ENCODE results near the gene GABRB1.

Gene GABRB1

GRCh38 chr4:47367761-47368160, 336.4 kb downstream of the GABRB1 start:
- TF ChIP-seq CTCF (IDR thresholded peaks at IDR 0.05), result no peak
- no peaks in the 10 kb centered on the region for H3K4me1 ChIP-seq
- no peak overlapping the region for H3K4me2 ChIP-seq (ENCODE audit: low read length)
- no peaks in the 10 kb centered on the region for H3K79me2 ChIP-seq
- no peaks in the 10 kb centered on the region for H3K27me3 ChIP-seq (ENCODE audit: control insufficient read depth, insufficient read depth, low read length)
- H3K27ac ChIP-seq, result no peak overlapping the region
- H3K9ac ChIP-seq, result no peak overlapping the region
- no peak overlapping the region for H2AFZ ChIP-seq
- no peaks in the 10 kb centered on the region for H3K9me3 ChIP-seq (ENCODE audit: control insufficient read depth, low read length)
- no peaks in the 10 kb centered on the region for H3K36me3 ChIP-seq (ENCODE audit: control insufficient read depth, insufficient read depth, low read length)
- no peak overlapping the region for H3K4me3 ChIP-seq (ENCODE audit: low read depth, low read length)

DNA sequence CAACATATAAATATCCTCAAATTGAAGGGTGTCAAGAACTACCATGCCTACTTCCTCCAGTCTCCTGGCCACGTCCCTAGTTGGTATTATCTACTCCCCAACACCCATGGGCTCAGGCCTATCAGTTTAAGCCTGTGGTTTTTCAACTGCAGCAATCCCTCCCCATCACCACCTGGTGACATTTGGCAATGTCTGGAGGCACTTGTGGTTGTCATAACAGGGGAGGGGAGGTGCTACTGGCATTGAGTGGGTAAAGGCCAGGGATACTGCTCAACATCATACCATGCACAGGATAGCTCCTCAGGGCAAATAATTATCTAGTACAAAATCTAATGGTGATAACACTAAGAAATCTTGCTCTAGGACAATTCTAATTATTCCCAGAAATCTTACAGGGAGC, 336.8 kb downstream of the GABRB1 start:
- Histone ChIP-seq H3K4me1 (no peaks in the 10 kb centered on the region), H3K9ac (no peak overlapping the region), H3K27me3 (ENCODE audit: control insufficient read depth, insufficient read depth, low read length) (no peaks in the 10 kb centered on the region), H3K4me3 (ENCODE audit: low read depth, low read length) (no peak overlapping the region), H3K9me3 (ENCODE audit: control insufficient read depth, low read length) (no peaks in the 10 kb centered on the region), H3K4me2 (ENCODE audit: low read length) (no peak overlapping the region), H3K36me3 (ENCODE audit: control insufficient read depth, insufficient read depth, low read length) (no peaks in the 10 kb centered on the region), H2AFZ (no peak overlapping the region), H3K27ac (no peak overlapping the region), H3K79me2 (no peaks in the 10 kb centered on the region)
- TF ChIP-seq CTCF (IDR thresholded peaks at IDR 0.05), result no peak

- Histone ChIP-seq H3K36me3 (ENCODE audit: control insufficient read depth, insufficient read depth, low read length) (no peaks in the 10 kb centered on the region), H3K27ac (no peak overlapping the region), H3K9me3 (ENCODE audit: control insufficient read depth, low read length) (no peaks in the 10 kb centered on the region), H3K27me3 (ENCODE audit: control insufficient read depth, insufficient read depth, low read length) (no peaks in the 10 kb centered on the region), H3K4me2 (ENCODE audit: low read length) (no peak overlapping the region), H2AFZ (no peak overlapping the region), H3K4me1 (no peaks in the 10 kb centered on the region), H3K9ac (no peak overlapping the region), H3K4me3 (ENCODE audit: low read depth, low read length) (no peak overlapping the region), H3K79me2 (no peaks in the 10 kb centered on the region)
- TF ChIP-seq CTCF (IDR thresholded peaks at IDR 0.05), result no peak
These were observed 341.2 kb downstream of the GABRB1 start for GRCh38 chr4:47372561-47372960.

DNA sequence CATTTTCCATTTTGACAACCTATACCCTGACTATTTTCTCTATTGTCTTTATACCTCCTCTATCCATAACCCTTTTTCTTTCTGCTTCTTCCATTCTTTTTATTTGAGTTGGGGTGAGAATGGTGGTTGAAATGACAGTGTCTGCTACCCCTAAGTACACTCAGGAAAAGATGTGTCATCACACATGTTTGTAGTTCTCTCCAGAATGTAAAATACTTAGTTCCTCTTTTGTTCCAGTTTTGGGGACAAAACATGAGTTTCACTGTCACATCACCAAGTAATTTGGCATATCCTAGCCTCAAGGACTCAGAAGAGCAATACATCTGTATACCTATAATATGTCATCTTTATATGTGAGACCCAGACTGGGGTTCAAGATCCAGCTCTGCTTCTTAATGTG, 341.8 kb downstream of the GABRB1 start:
- Histone ChIP-seq H3K4me3 (ENCODE audit: low read depth, low read length) (no peak overlapping the region), H3K4me2 (ENCODE audit: low read length) (no peak overlapping the region), H3K36me3 (ENCODE audit: control insufficient read depth, insufficient read depth, low read length) (no peaks in the 10 kb centered on the region), H2AFZ (no peak overlapping the region), H3K79me2 (no peaks in the 10 kb centered on the region), H3K27ac (no peak overlapping the region), H3K4me1 (no peaks in the 10 kb centered on the region), H3K27me3 (ENCODE audit: control insufficient read depth, insufficient read depth, low read length) (no peaks in the 10 kb centered on the region), H3K9me3 (ENCODE audit: control insufficient read depth, low read length) (no peaks in the 10 kb centered on the region), H3K9ac (no peak overlapping the region)
- no peak for TF ChIP-seq CTCF (IDR thresholded peaks at IDR 0.05)

DNA sequence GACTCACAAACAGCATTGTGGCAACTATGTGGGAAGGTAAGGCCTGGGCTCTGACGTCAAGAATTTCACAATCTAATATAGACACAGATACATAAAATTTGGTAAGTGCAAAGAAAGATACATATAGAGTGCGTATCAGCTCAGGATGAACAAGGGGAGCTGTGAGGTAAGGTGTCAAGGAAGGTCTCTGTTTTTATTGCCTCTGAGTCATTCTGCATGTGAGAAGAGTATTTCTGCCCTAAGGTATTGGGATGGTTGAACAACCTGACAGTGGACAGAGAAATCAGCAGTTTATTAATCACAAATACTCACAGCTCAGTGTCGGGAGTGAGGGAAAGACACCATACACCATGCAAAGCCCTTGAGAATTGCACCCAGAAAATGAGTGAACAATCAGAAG, 342.3 kb downstream of the GABRB1 start:
- Histone ChIP-seq H3K27me3 (ENCODE audit: control insufficient read depth, insufficient read depth, low read length) (no peaks in the 10 kb centered on the region), H3K36me3 (ENCODE audit: control insufficient read depth, insufficient read depth, low read length) (no peaks in the 10 kb centered on the region), H3K27ac (no peak overlapping the region), H3K9ac (no peak overlapping the region), H3K4me1 (no peaks in the 10 kb centered on the region), H3K9me3 (ENCODE audit: control insufficient read depth, low read length) (no peaks in the 10 kb centered on the region), H2AFZ (no peak overlapping the region), H3K4me3 (ENCODE audit: low read depth, low read length) (no peak overlapping the region), H3K79me2 (no peaks in the 10 kb centered on the region), H3K4me2 (ENCODE audit: low read length) (no peak overlapping the region)
- TF ChIP-seq CTCF (IDR thresholded peaks at IDR 0.05), result no peak
